ENCODE data around the gene LRMDA.

GRCh38 chr10:75753621-75754020 lies 322.2 kb downstream of the LRMDA start:
- no peak for TF ChIP-seq POLR2A (IDR thresholded peaks at IDR 0.05)
- TF ChIP-seq, protein P1, sequence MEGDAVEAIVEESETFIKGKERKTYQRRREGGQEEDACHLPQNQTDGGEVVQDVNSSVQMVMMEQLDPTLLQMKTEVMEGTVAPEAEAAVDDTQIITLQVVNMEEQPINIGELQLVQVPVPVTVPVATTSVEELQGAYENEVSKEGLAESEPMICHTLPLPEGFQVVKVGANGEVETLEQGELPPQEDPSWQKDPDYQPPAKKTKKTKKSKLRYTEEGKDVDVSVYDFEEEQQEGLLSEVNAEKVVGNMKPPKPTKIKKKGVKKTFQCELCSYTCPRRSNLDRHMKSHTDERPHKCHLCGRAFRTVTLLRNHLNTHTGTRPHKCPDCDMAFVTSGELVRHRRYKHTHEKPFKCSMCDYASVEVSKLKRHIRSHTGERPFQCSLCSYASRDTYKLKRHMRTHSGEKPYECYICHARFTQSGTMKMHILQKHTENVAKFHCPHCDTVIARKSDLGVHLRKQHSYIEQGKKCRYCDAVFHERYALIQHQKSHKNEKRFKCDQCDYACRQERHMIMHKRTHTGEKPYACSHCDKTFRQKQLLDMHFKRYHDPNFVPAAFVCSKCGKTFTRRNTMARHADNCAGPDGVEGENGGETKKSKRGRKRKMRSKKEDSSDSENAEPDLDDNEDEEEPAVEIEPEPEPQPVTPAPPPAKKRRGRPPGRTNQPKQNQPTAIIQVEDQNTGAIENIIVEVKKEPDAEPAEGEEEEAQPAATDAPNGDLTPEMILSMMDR (IDR thresholded peaks at IDR 0.05), result no peak
